Esophagus muscularis mucosa (tissue), 4 donors: Measurements from ENCODE around the gene NKAIN4.

Experiments
- EP300 ChIP-seq: sonication (generic); formaldehyde crosslinking; IDR thresholded peaks from one replicate; pipeline ENCODE4 v1.6.1; 2017; ENCODE audit warnings: antibody characterized with exemption
- POLR2A ChIP-seq: fragments of 450-650 bp; IDR thresholded peaks from one replicate; pipeline ENCODE4 v1.6.1; 2017; ENCODE audit warnings: antibody characterized with exemption, moderate library complexity, mild to moderate bottlenecking, low read depth
- POLR2AphosphoS5 ChIP-seq, 2 donors: sonication (generic); formaldehyde crosslinking; IDR thresholded peaks; one replicate each; pipeline ENCODE4 v1.6.1; 2017; ENCODE audit warnings: antibody characterized with exemption in 2 of 2
- TF ChIP-seq, protein P1 (sequence below), 3 experiments: fragments of 200-600 bp in 2 of 3; fragments of 450-650 bp in 1 of 3; sonication (generic) in 2 of 3; IDR thresholded peaks; one replicate each; pipeline ENCODE4 v1.5.1; 2017 to 2019; ENCODE audit warnings: antibody characterized with exemption in 3 of 3, mild to moderate bottlenecking in 2 of 3, moderate library complexity in 1 of 3

DNA sequence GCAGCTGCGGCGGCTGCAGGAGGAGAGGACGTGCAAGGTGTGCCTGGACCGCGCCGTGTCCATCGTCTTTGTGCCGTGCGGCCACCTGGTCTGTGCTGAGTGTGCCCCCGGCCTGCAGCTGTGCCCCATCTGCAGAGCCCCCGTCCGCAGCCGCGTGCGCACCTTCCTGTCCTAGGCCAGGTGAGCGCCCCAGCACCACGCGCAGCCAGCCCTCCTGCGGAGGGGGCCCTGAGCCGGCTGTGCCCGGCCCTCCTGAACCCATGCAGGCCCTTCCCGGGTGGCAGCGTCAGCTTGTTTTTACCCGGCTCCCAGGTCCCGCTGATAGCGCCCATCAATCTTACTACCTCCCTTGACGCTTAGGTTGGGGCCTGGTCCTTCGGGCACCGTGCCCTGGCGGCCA is 14.8 kb downstream of the NKAIN4 start:
- TF ChIP-seq, protein P1, sequence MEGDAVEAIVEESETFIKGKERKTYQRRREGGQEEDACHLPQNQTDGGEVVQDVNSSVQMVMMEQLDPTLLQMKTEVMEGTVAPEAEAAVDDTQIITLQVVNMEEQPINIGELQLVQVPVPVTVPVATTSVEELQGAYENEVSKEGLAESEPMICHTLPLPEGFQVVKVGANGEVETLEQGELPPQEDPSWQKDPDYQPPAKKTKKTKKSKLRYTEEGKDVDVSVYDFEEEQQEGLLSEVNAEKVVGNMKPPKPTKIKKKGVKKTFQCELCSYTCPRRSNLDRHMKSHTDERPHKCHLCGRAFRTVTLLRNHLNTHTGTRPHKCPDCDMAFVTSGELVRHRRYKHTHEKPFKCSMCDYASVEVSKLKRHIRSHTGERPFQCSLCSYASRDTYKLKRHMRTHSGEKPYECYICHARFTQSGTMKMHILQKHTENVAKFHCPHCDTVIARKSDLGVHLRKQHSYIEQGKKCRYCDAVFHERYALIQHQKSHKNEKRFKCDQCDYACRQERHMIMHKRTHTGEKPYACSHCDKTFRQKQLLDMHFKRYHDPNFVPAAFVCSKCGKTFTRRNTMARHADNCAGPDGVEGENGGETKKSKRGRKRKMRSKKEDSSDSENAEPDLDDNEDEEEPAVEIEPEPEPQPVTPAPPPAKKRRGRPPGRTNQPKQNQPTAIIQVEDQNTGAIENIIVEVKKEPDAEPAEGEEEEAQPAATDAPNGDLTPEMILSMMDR (IDR thresholded peaks at IDR 0.05): no peak
- no peak for TF ChIP-seq EP300
- TF ChIP-seq POLR2AphosphoS5 (IDR thresholded peaks at IDR 0.05): no peak
- no peak for TF ChIP-seq POLR2A
